ENCODE results near the gene SNUPN. TPM values are rescaled to one million over a fixed set of nuclear protein-coding genes. Genes with fewer than 3 reads are reported as not detected.

Gene SNUPN
- total RNA-seq, 4 donors from 2014 or later: 2.0 to 35.8 (median 29.1) TPM

- H3K4me1 ChIP-seq: peaks cover 3 to 11% of the 10 kb centered on the region in 2 donors
- no peaks in the 10 kb centered on the region for H3K36me3 ChIP-seq
- intact Hi-C loops (cut with DNase I; ENCODE audit: low total_unique reads): no loop called here
- no peak for DNase-seq
- no peaks in the 10 kb centered on the region for H3K9me3 ChIP-seq
- TF ChIP-seq POLR2A (IDR thresholded peaks at IDR 0.05) (no peak), CTCF (IDR thresholded peaks at IDR 0.05) (peak in 1 of 4 experiments; percentile 32)
- peak overlapping the region; percentile 88 for H3K27ac ChIP-seq
- peak overlapping the region; percentile 58 to 86 for H3K4me3 ChIP-seq
- no peaks in the 10 kb centered on the region for H3K27me3 ChIP-seq
Observed at GRCh38 chr15:75640483-75641178, 15.1 kb upstream of the SNUPN start.

- DNase-seq: peak; percentile 95 to 96
Observed at GRCh38 chr15:75639709-75640482, 14.4 kb upstream of the SNUPN start, which contains the start of gene IMP3. Gene IMP3, minus strand, starts transcription at chr15:75640224. Its CDS starts 56 bp downstream, at chr15:75640168.

GRCh38 chr15:75639191-75639708 is 13.7 kb upstream of the SNUPN start:
- no peaks in the 10 kb centered on the region for H3K9me3 ChIP-seq
- intact Hi-C loops (cut with DNase I; ENCODE audit: low total_unique reads): loop anchor here (5.0 kb wide), 1 partner anchor 43 kb away; no protein-coding TSS in a partner anchor
- H3K27ac ChIP-seq: peak overlapping the region; percentile 80 to 88
- H3K4me3 ChIP-seq: peak overlapping the region; percentile 58 to 86
- no peaks in the 10 kb centered on the region for H3K36me3 ChIP-seq
- peaks cover 3 to 11% of the 10 kb centered on the region in 2 donors for H3K4me1 ChIP-seq
- TF ChIP-seq POLR2A (IDR thresholded peaks at IDR 0.05) (no peak), CTCF (IDR thresholded peaks at IDR 0.05) (no peak)
- no peak for DNase-seq
- no peaks in the 10 kb centered on the region for H3K27me3 ChIP-seq

More at GRCh38 chr15:75639709-75640482, 14.4 kb upstream of the SNUPN start, which contains the start of gene IMP3:
- TF ChIP-seq POLR2A (IDR thresholded peaks at IDR 0.05) (peak; percentile 96 to 97), CTCF (IDR thresholded peaks at IDR 0.05) (peak in 2 of 4 experiments; percentile 5 to 11)
- Histone ChIP-seq H3K27me3 (no peaks in the 10 kb centered on the region), H3K36me3 (no peaks in the 10 kb centered on the region), H3K9me3 (no peaks in the 10 kb centered on the region), H3K27ac (peak within 1 kb of the TSS; percentile 88), H3K4me3 (peak within 1 kb of the TSS; percentile 58 to 86), H3K4me1 (peaks cover 3 to 11% of the 10 kb centered on the region in 2 donors)
- intact Hi-C loops (cut with DNase I; ENCODE audit: low total_unique reads): loop anchor here (5.0 kb wide), 1 partner anchor 42 kb away; no protein-coding TSS in a partner anchor

- no peaks in the 10 kb centered on the region for H3K36me3 ChIP-seq
- TF ChIP-seq CTCF (IDR thresholded peaks at IDR 0.05) (no peak), POLR2A (IDR thresholded peaks at IDR 0.05) (no peak)
- DNase-seq: no peak
- intact Hi-C loops (cut with DNase I; ENCODE audit: low total_unique reads): loop anchor here (5.0 kb wide), 1 partner anchor 45 kb away; no protein-coding TSS in a partner anchor
- no peaks in the 10 kb centered on the region for H3K9me3 ChIP-seq
- H3K4me3 ChIP-seq: no peak overlapping the region
- peaks cover 3 to 11% of the 10 kb centered on the region in 2 donors for H3K4me1 ChIP-seq
- peak overlapping the region; percentile 69 to 88 for H3K27ac ChIP-seq
- H3K27me3 ChIP-seq: no peaks in the 10 kb centered on the region
Observed at GRCh38 chr15:75637245-75638009, 11.9 kb upstream of the SNUPN start.

All from uterus (tissue), 4 donors.